GM08714 (cell line): Measurements from ENCODE around the gene TMEM243.

Experiments used
- H3K4me3 ChIP-seq: fragments of 200-500 bp; sonication (Bioruptor generic); 2 replicates; pipeline ENCODE4 v1.5.1; 2014; ENCODE audit warnings: mild to moderate bottlenecking, low read length, inconsistent platforms
- ZNF274 ChIP-seq: IDR thresholded peaks from 2 replicates; pipeline ENCODE4 v1.6.1; 2012; ENCODE audit warnings: mild to moderate bottlenecking, low read depth, low read length

TMEM243 gene

DNA sequence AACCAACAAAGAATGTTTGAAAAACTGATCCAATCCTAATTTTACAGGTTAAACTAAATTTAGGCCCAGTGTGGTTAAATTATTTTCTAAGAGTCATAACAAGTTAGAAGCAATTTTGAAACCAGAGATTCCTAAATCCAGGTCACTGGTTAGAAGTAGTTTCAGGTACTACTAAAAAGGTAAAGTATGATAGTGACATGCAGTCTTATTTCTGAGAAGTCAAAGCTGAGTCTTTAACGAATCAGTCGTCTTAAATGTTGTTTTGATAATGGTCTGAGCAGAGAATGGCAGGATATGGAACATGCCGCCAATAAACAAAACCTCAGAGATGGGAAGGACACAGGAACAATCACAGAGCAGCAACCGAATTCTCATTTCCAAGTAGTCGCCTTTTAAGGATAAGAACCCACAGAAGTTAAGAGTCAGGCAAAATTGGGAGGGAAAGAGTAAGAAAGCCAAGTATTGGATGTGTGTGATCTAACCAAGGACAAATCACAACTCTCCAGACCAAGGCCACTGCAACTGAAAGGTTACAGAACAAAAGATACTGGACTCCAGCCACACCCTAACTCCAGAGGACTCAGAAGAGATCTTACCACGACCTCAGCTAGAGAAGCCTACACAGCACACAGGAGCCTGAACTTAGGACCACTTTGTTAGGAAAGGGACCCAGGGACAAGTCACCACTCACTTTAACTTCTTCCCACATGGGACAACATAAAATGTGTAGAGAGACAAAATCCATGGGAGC, 19.7 kb downstream of the TMEM243 start:
- no peak for TF ChIP-seq ZNF274
- no peak overlapping the region for H3K4me3 ChIP-seq

- no peak for TF ChIP-seq ZNF274
- no peak overlapping the region for H3K4me3 ChIP-seq
Measured at GRCh38 chr7:87199241-87199640, 20.3 kb downstream of the TMEM243 start.

DNA sequence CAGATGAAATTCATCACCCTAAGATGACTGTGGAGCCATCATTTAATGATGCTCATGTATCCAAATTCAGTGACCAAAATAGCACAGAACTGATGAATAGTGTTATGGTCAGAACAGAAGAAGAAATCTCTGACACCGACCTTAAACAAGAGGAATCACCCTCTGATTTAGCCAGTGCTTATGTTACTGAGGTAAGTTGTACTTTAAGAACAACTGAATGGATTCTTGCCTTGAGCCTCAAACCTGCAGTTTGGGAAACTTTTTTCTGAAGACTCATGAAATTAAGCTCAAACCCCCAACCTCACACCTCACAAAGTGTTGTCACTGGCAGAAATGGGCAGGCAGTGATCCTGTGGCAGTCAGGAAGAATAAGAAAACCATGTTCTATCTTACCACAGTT, 25.6 kb downstream of the TMEM243 start:
- TF ChIP-seq ZNF274, result no peak
- H3K4me3 ChIP-seq, result no peak overlapping the region

DNA sequence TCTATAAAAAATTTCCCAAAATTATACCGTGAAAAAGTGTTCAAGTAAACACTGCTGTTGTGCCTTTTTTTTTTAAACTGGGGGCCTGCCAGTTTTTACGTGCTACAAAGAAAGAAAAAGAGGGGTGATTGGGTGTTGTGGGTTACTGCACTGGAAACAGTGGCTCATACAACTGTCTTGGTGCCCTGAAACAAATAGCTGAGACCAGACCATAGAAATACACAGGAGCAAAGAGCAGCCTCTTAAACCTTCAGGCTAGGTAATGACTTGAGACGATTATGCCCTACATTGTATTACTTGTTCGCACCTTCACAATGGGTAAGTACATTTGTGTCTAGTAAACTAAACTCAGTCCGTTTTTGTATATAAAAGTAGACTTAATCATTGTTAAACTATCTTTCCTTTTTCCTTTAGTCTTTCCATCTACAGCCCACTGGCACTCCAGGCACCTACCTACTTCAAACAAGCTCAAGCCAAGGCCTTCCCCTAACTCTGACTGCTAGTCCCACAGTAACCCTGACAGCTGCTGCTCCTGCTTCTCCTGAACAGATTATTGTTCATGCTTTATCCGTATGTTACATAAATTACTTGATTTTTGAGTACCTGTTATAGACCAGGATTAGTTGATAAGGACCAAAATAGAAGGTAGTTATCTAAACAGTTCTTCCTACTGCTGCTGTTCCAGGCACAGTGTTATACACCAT, 26.6 kb downstream of the TMEM243 start:
- no peak for TF ChIP-seq ZNF274
- H3K4me3 ChIP-seq, result no peak overlapping the region

DNA sequence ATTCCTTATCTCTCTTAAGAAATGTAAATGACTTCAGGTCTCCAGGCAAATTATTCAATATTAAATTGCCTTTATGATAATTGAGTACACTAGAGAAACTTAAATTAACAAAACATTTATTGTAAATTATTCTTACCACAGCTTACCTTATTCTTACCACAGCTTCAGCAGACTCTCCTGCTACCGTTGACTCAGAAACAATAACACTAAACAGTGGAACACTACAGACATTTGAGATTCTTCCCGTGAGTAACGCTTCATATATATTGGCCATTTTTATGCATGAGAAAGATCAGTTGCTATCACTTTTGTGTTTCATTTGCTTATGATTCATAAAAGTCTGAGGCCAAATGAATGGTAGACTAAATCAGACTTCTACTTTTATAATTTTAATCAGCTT, 28.7 kb downstream of the TMEM243 start:
- H3K4me3 ChIP-seq, result no peak overlapping the region
- no peak for TF ChIP-seq ZNF274

DNA sequence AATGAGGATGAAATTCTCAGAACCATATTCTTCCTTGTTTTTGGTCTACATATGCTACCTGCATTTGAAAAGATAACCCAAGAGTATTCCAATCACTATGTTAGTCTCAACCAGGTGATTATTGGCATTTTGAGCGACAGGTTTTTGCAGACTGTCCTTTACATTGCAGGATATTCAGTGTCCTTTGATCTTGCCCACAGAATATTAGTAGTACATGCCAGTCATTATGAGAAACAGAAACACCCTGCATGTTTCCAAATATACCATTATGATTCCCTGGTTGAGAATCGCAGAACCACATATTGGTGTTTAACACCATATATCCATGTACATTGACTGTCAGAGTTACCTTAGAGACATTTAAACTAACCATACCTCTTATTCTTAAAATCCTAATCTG, 30.6 kb downstream of the TMEM243 start:
- no peak for TF ChIP-seq ZNF274
- H3K4me3 ChIP-seq, result no peak overlapping the region

- no peak for TF ChIP-seq ZNF274
- no peak overlapping the region for H3K4me3 ChIP-seq
Measured at GRCh38 chr7:87187120-87187519, 32.4 kb downstream of the TMEM243 start.

- no peak for TF ChIP-seq ZNF274
- no peak overlapping the region for H3K4me3 ChIP-seq
Measured at GRCh38 chr7:87179180-87179579, 40.4 kb downstream of the TMEM243 start.

GRCh38 chr7:87178320-87178719, 41.2 kb downstream of the TMEM243 start:
- no peak for TF ChIP-seq ZNF274
- no peak overlapping the region for H3K4me3 ChIP-seq

GRCh38 chr7:87173471-87173870, 46.1 kb downstream of the TMEM243 start:
- H3K4me3 ChIP-seq, result no peak overlapping the region
- no peak for TF ChIP-seq ZNF274

DNA sequence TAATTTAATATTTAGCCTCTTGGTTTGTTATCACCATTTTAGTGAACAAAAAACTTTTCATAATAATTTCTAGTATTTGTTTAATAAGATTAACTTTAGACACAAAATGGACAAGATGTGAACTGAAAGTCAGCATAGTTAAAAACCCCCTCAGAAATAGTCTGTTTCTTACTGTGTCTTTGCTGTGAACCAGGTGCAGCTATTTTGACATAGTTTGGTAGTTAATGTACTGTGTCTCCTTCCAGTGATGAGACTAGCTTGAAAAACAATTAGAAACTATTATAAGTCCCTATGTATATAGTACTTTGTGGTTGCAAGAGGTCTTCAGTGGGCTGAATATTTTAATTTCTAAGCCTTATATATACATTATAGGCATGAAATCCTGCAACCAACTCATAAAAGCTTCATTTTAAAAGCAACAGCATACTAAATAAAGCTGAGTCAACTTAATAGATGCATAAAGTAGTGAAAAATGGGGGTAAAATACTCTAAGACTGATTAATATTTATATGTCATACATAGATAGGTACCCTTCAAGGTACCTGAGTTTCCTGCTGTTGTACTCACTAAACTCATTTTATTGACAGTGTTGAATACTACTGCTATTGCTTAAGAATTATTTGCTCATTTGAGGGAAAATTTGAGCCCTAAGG, 48.1 kb downstream of the TMEM243 start:
- H3K4me3 ChIP-seq, result no peak overlapping the region
- TF ChIP-seq ZNF274, result no peak

DNA sequence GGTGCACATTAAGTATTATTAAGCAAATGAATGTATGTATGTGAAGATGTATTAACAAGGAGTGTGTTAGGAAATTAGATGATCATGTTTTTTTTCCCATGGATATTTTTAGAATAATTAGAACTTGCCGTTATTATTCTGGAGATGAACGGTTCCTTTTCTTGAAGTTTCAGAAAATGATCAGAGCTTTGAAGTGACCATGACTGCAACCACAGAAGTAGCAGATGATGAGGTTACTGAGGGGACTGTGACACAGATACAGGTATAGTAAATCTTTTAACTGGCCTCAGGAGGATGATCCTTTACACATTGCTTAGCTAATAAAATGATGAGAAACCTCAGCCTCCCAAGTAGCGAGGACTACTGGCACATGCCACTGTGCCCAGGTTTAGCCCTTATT, 48.7 kb downstream of the TMEM243 start:
- no peak for TF ChIP-seq ZNF274
- no peak overlapping the region for H3K4me3 ChIP-seq

- H3K4me3 ChIP-seq, result no peak overlapping the region
- no peak for TF ChIP-seq ZNF274
Measured at GRCh38 chr7:87164433-87164832, 55.1 kb downstream of the TMEM243 start.

- H3K4me3 ChIP-seq, result no peak overlapping the region
- TF ChIP-seq ZNF274, result no peak
Measured at GRCh38 chr7:87159538-87159937, 60.0 kb downstream of the TMEM243 start.

DNA sequence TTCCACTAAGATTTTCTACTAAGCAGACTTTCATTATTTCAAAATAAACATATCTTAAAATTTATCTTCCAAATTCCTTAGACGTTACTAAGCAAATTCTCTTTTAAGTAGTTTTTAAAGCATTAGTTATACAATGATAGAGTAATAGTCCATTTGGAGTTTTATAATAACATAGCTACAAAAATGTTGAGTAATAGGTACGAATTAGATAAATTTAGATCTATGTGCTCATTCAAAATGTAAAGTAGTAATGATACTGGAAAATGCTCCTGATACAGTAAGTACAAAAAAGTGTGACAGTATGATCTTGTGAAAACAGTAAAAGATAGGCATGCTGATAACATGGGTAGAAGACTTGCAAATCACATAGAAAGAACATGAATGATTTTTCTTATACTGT, 62.8 kb downstream of the TMEM243 start:
- H3K4me3 ChIP-seq, result no peak overlapping the region
- no peak for TF ChIP-seq ZNF274
